GM10847 (cell line): ENCODE data around the gene PHLDA3.

Experiments
- POLR2A ChIP-seq: IDR thresholded peaks from 2 replicates; pipeline ENCODE4 v1.6.1; 2011; ENCODE audit not compliant: insufficient read length; ENCODE audit errors: extremely low read depth

PHLDA3 gene

DNA sequence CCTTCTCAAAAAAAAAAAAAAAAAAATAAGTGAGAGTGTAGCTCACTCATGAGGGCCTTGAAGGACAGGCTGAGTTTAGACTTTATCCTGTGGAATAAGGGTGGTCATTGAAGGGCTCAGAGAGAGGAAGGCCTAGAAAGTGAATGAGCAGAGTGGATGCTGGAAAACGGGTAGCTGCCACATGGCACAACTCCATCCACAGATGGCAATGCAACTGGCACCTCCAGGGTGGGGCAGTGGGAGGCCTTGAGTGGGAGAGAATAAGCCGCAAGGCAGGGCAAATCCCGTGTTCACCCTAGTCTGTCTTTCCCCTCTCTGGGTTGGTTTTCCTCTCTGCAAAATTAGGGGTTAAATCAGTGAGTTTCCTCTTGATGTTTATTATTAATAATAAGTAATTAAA lies 50.5 kb downstream of the PHLDA3 start:
- TF ChIP-seq POLR2A = no peak
